Measurements from ENCODE around the gene KDM4F. TPM values are rescaled to one million over a fixed set of nuclear protein-coding genes. Genes with fewer than 3 reads are reported as not detected.

KDM4F gene
- total RNA-seq, 2 experiments from 2014 or later: not detected

DNA sequence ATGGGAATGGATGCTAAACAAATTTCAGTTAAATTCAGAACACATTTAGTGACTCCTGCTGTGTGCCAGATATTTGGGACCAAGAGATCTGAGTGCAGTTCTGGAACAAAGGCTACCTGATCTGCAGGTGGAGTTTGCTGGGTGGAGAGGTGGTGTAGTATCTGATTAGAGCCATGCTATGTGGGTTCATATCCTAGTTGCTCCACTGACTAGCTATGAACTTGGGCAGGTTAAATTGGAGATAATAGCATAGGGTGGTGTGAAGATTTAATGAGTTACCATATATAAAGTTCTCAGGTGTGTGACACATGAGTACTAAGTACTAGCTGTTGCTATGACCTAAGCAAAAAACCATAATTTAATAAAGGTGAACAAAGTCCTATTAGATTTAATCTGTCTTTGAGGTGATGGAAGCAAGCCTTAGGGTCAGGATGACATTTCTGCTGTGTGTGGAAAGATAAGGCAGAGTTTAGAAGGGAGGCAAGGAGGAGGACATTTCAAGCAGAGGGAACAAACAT lies 42.5 kb downstream of the KDM4F start:
- peak overlapping the region; percentile 27 for H3K27ac Mint-ChIP-seq
- CTCF ChIA-PET: interaction anchor here (1.0 to 11.5 kb wide), 9 partner anchors 12 to 118 kb away, joined by 3 to 233 read pairs (median 7); partner anchors contain the start of genes CWC15, KDM4D and SRSF8
- H3K36me3 Mint-ChIP-seq (ENCODE audit: low read depth): peaks cover 40% of the 10 kb centered on the region
- peak; percentile 17 for DNase-seq
- no peaks in the 10 kb centered on the region for H3K9me3 Mint-ChIP-seq (ENCODE audit: insufficient read depth)
- H3K4me3 Mint-ChIP-seq: peak overlapping the region; percentile 90
- peaks cover 73% of the 10 kb centered on the region for H3K4me1 Mint-ChIP-seq (ENCODE audit: low read depth)
- POLR2A ChIA-PET: interaction anchor here (3.6 to 6.1 kb wide), 3 partner anchors 23 to 698 kb away, joined by 17 to 103 read pairs (median 22); partner anchors contain the start of genes CEP57, FAM76B, SESN3 and SRSF8
- ATAC-seq: no peak
- H3K27me3 Mint-ChIP-seq (ENCODE audit: low read depth): no peaks in the 10 kb centered on the region

GRCh38 chr11:95092549-95093324 lies 43.5 kb downstream of the KDM4F start:
- peaks cover 80% of the 10 kb centered on the region for H3K4me1 Mint-ChIP-seq (ENCODE audit: low read depth)
- CTCF ChIA-PET: interaction anchor here (1.0 to 11.5 kb wide), 15 partner anchors 8 to 603 kb away, joined by 3 to 233 read pairs (median 6); partner anchors contain the start of gene SRSF8
- peak overlapping the region; percentile 77 for H3K27ac Mint-ChIP-seq
- H3K4me3 Mint-ChIP-seq: peak overlapping the region; percentile 30
- H3K27me3 Mint-ChIP-seq (ENCODE audit: low read depth): no peaks in the 10 kb centered on the region
- POLR2A ChIA-PET: interaction anchor here (0.8 to 6.1 kb wide), 3 partner anchors 24 to 697 kb away, joined by 4 to 103 read pairs (median 5); partner anchors contain the start of genes CEP57, FAM76B and SRSF8
- H3K9me3 Mint-ChIP-seq (ENCODE audit: insufficient read depth): no peaks in the 10 kb centered on the region
- DNase-seq (peak; percentile 64), ATAC-seq (no peak)
- H3K36me3 Mint-ChIP-seq (ENCODE audit: low read depth): peaks cover 47% of the 10 kb centered on the region

- POLR2A ChIA-PET: interaction anchor here (0.8 to 6.1 kb wide), 3 partner anchors 25 to 696 kb away, joined by 4 to 103 read pairs (median 5); partner anchors contain the start of genes CEP57, FAM76B and SRSF8
- DNase-seq (peak; percentile 45), ATAC-seq (no peak)
- Mint-ChIP-seq H3K4me3 (peak overlapping the region; percentile 30), H3K27me3 (ENCODE audit: low read depth) (no peaks in the 10 kb centered on the region), H3K27ac (peak overlapping the region; percentile 77), H3K4me1 (ENCODE audit: low read depth) (peaks cover 78% of the 10 kb centered on the region), H3K36me3 (ENCODE audit: low read depth) (peaks cover 54% of the 10 kb centered on the region), H3K9me3 (ENCODE audit: insufficient read depth) (no peaks in the 10 kb centered on the region)
- CTCF ChIA-PET: interaction anchor here (1.0 to 11.5 kb wide), 13 partner anchors 9 to 602 kb away, joined by 3 to 233 read pairs (median 9); partner anchors contain the start of gene SRSF8
These were observed 44.3 kb downstream of the KDM4F start for GRCh38 chr11:95093548-95093947.

GRCh38 chr11:95095858-95096587 lies 46.8 kb downstream of the KDM4F start:
- Mint-ChIP-seq H3K27me3 (ENCODE audit: low read depth) (no peaks in the 10 kb centered on the region), H3K36me3 (ENCODE audit: low read depth) (peaks cover 64% of the 10 kb centered on the region), H3K4me3 (peak overlapping the region; percentile 21), H3K4me1 (ENCODE audit: low read depth) (peaks cover 83% of the 10 kb centered on the region), H3K9me3 (ENCODE audit: insufficient read depth) (no peaks in the 10 kb centered on the region), H3K27ac (peak overlapping the region; percentile 84)
- POLR2A ChIA-PET: interaction anchor here (1.2 to 3.1 kb wide), 2 partner anchors 28 to 55 kb away, joined by 3 to 11 read pairs; no protein-coding TSS in a partner anchor
- CTCF ChIA-PET: interaction anchor here (1.7 to 11.5 kb wide), 3 partner anchors 15 to 54 kb away, joined by 4 to 233 read pairs (median 144); partner anchors contain the start of gene SRSF8
- ATAC-seq (peak; percentile 65), DNase-seq (peak; percentile 4)

DNA sequence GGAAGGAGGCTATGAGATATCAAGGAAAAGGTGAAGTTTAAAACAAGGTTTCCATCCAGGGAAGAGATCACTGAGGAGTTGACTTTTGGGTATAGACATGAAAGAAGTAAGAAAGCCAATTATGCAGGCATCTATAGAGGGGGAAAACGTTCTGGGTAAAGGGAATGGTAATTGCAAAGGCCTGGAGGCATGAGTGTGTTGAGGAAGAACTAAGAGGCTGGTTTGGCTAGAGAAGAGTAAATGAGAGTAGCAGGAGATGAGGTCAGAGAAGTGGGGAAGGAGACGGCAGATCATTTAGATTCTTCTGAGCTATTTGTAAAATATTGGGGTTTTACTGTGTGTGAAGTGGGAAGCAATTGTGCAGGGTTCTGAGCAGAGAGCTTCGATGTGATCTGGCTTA lies 48.0 kb downstream of the KDM4F start:
- DNase-seq (no peak), ATAC-seq (no peak)
- H3K36me3 Mint-ChIP-seq (ENCODE audit: low read depth): peaks cover 56% of the 10 kb centered on the region
- no peaks in the 10 kb centered on the region for H3K27me3 Mint-ChIP-seq (ENCODE audit: low read depth)
- H3K4me1 Mint-ChIP-seq (ENCODE audit: low read depth): peaks cover 71% of the 10 kb centered on the region
- no peaks in the 10 kb centered on the region for H3K9me3 Mint-ChIP-seq (ENCODE audit: insufficient read depth)
- ChIA-PET POLR2A (interaction anchor here (1.2 to 3.1 kb wide), 3 partner anchors 7 to 53 kb away, joined by 3 to 12 read pairs (median 11); partner anchors contain the start of gene ENDOD1), CTCF (interaction anchor here (0.9 to 11.5 kb wide), 3 partner anchors 8 to 53 kb away, joined by 3 to 144 read pairs (median 3); no protein-coding TSS in a partner anchor)
- H3K4me3 Mint-ChIP-seq: no peak overlapping the region
- peak overlapping the region; percentile 31 for H3K27ac Mint-ChIP-seq

DNA sequence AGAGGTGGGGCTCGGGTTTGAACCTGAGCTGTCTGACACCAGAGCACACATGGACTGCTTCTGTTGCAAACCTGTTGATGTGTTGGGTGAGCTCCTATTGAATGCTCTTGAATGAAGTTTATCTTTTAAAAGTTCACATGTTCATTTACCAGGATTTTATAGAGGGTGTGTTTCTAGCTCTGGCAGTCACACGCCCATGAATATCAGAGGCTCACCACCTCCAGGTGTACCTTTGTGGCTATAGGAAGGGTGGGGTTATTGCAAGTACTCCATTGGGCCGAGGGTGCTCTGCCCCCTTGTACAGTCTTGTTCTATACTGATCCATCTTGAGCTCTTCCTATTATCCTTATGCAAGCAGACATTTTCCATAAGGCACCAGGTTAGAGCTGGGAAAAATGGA lies 49.6 kb downstream of the KDM4F start:
- ChIA-PET POLR2A (interaction anchor here (1.6 to 2.6 kb wide), 2 partner anchors 9 to 32 kb away, joined by 5 to 12 read pairs; partner anchors contain the start of genes ENDOD1 and SRSF8), CTCF (interaction anchor here (0.5 to 11.5 kb wide), 6 partner anchors 8 to 581 kb away, joined by 3 to 144 read pairs (median 4); partner anchors contain the start of gene ENDOD1)
- Mint-ChIP-seq H3K4me1 (ENCODE audit: low read depth) (peaks cover 61% of the 10 kb centered on the region), H3K36me3 (ENCODE audit: low read depth) (peaks cover 55% of the 10 kb centered on the region), H3K4me3 (no peak overlapping the region), H3K9me3 (ENCODE audit: insufficient read depth) (no peaks in the 10 kb centered on the region), H3K27ac (no peak overlapping the region), H3K27me3 (ENCODE audit: low read depth) (no peaks in the 10 kb centered on the region)
- no peak for ATAC-seq
- no peak for DNase-seq

- ChIA-PET CTCF (interaction anchor here (0.7 to 11.5 kb wide), 3 partner anchors 33 to 272 kb away, joined by 3 to 144 read pairs (median 4); partner anchors contain the start of gene SRSF8), POLR2A (interaction anchor here (1.0 kb wide), 1 partner anchor 33 kb away, joined by 3 read pairs; the partner anchor contains the start of gene SRSF8)
- ATAC-seq: no peak
- Mint-ChIP-seq H3K36me3 (ENCODE audit: low read depth) (peaks cover 45% of the 10 kb centered on the region), H3K27me3 (ENCODE audit: low read depth) (no peaks in the 10 kb centered on the region), H3K4me1 (ENCODE audit: low read depth) (peaks cover 50% of the 10 kb centered on the region), H3K4me3 (no peak overlapping the region), H3K9me3 (ENCODE audit: insufficient read depth) (no peaks in the 10 kb centered on the region), H3K27ac (no peak overlapping the region)
- no peak for DNase-seq
These were observed 51.0 kb downstream of the KDM4F start for GRCh38 chr11:95100191-95100648.

Other genes with a start within 250 kb of the KDM4F start
- gene CWC15, start 75.9 kb upstream of the KDM4F start, total RNA-seq: 10 to 100 TPM; 79.0 to 79.5 TPM
- gene KDM4D, start 75.7 kb upstream of the KDM4F start, total RNA-seq: under 1 TPM; 0.89 to 0.90 TPM
- not detected for gene KDM4E, start 24.2 kb upstream of the KDM4F start, total RNA-seq
- gene SRSF8, start 17.5 kb downstream of the KDM4F start, total RNA-seq: 10 to 100 TPM; 30.2 TPM
- 10 to 100 TPM; 23.4 to 23.9 TPM for gene ENDOD1, start 40.4 kb downstream of the KDM4F start, total RNA-seq
- gene SESN3, start 181.8 kb downstream of the KDM4F start, total RNA-seq: 10 to 100 TPM; 29.1 to 31.5 TPM